GM21515 (cell line): ENCODE data around the gene HELZ2.

Experiments used
- ATAC-seq: cut with Tn5 transposase; IDR thresholded peaks from one replicate; pipeline ENCODE4 v1.9.1; 2021; ENCODE audit not compliant: unreplicated experiment

HELZ2 gene

DNA sequence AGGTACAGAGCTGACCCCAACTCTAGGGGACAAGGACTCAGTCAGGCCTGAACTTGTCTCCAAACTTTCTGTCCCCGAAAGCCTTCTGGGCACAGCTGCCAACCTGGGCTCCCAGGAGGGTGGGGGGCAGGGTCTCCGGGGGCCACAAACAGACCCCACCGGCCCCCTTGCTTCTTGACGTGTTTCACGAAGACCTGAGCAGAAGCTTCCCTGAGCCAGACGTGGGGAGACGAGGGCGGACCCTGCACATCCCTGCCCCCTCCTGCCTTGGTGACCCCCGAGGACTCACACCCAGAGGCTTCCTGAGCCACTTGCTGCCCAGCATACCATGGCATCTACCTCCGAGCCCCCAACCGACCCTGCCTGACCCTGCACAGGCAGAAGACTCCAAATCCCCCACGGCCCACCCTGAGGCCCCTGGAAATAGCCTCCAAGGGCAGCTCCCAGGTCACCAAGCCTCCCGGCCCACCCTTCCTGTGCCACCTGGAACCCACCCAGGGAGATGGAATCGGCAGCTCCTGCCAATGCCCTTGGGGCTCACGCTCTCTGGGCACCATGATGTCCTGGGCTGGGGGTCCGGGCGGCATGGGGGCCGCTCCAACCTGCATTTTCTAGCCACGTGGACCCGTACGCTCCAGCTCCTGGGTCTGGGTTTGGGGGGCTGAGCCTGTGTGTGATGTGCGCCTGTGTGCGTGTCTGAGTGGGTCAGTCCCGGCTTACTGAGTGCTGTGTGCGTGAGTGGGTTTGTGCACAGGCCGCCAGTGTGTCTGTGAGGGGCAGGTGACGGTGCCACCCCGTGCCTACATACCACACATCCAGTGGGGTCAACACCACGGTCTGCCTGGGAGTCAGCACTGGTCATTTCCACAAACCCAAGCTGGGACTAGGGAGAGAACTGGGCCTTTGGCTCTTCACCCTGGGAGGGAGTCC lies 34.3 kb downstream of the HELZ2 start:
- ATAC-seq: no peak

DNA sequence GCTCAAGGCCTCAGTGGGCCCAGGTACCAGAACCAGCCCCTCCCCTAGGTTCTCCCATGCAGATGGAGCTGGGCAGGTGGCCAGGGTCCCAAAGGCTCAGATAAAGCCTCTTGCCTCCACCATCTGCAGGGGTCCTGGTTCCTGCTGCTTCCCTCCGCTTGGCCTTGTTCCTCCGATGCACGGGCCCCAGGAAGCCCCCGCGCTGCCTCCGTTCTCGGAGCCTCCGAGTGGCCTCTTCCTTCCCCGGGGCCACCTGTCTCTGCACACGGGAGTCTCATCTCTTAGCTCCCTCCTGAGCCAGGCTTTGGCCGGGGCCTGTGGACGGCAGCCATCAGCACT lies 35.0 kb downstream of the HELZ2 start:
- ATAC-seq: no peak

DNA sequence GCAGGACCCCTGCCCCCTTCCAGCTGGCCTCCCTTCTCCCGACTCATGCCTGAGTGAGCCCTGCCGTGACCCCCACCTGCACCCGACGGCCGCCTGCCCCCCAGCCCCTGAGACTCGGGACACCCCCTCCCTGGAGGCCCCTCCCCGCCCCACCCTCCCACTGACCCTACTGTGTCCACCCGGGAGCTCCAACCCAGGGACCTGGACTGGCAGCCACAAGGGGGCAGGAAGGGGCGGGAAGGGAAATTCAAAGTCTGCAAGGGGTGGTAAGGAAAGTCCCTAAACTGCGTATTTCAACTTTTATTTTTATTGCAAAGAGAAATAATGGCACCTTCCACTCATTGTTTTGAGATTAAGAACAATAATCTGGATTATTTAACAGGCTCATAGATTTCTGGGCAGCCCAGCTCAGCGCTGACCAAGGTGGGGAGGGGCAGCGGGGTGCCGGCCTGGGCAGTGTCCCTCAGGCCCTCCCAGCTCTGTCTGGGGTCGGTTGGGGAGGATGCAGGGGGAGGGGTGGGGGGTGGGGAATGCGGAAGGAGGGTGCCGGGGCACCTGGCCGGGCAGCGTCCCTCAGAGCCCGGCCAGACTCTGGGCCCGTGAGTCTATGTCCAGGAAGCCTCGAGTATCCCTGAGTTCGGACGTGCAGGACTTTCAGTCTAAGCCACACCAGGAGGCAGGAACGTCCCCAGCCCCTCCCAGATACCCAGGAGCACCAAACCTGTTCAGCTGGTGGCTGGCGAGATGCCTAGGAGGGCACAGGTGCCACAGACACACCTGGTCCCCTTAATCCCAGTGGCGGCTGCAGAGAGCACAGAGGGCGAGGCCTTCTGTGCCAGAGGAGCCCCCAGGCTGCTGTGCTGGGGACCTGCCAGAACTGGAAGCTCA lies 35.6 kb downstream of the HELZ2 start:
- no peak for ATAC-seq

DNA sequence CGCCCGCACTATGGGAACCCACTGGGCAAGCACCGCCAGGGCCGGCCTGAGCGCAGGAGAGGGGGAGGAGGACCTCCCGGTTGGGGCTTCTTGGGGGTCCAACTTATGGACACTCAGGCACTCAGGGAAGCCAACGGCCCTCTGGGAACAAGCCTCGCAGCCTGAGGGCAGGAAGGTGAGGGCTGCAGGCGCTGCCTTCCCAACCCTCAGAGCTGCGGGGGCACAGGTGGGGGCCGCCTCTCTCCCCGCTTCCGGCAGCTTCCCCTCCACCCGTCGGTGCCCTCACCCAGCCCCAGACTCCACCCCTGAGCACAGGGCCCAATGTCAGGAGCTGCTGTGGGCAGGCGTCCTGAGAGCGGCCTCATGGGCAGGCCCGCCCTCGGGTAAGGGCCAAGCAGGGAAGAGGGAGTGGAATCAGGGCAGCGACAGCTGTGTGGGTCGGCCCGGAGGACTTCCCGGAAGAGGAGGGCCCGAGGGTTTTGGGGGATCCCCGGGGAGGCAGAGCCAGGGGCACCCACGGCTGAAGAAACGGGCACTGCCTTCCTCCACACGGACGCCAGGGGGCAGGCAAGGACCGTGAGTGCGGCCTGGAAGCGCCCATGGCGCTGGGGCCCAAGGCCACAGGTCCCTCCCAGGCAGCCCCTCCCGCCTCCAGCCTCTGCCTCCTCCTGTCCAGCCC lies 36.4 kb downstream of the HELZ2 start:
- ATAC-seq: peak; percentile 75

DNA sequence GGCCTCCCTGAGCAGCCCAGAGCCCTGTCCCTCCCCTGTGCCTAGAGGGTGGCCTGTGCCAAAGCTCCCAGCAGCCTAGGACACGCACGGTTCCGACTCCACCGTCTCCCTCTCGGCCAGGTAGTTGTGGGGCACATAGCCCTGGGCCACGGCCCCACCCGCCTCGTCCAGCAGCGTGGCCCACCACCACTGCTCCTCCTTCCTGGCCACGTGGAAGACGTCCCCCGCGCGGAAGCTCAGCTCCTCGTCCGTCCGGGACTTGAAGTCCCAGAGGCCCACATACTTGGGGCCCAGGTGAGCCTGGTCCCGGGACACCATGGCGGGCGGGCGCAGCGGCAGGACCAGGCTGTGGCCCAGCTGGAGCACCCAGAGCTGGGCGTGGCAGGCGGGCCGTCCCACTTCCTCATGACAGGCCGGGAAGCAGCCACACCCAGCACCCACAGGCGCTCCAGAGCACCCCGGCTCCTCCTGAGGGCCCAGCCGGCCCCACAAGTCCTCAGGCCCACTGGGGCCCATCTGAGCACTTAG lies 37.0 kb downstream of the HELZ2 start, which contains the start of gene PTK6:
TSS of gene PTK6 (minus strand) at position 380 of the 528 bp plus-strand sequence. CDS start at position 318, 62 bp downstream.
- ATAC-seq: peak; percentile 12

DNA sequence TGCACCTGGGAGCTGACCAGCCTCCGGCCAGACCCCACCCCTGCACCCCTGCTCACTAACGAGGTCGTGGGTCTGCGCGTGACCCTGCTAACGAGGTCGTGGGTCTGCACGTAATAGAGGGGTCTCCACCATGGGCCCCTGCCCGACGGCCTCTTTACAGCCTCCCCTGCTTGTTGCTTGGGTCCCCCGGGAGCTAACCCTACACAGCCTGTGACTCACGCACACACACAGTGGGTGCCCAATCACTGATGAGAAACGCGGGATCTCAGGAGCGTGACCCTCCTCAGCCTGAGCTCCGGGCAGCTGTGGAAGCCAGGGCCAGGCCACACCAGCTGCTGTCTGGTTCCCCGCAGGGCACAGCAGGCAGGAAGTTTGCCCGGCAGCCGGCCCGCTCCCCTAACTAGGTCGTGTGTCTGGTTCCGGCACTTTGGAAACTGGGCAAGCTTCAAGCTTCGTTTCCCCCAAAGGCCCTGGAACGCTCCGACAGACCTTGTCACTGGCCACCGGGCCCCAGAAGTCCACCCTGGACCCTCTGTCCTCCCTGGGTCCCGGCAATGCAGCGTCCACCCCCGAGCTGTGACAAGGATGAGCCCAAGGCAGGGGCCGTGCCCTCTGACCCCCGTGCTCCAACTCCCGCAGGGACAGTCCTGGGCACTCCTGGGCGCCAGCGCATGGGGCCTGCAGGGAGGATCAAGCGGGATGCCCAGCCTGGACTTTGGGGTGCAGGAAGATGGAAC lies 37.6 kb downstream of the HELZ2 start:
- ATAC-seq: no peak

DNA sequence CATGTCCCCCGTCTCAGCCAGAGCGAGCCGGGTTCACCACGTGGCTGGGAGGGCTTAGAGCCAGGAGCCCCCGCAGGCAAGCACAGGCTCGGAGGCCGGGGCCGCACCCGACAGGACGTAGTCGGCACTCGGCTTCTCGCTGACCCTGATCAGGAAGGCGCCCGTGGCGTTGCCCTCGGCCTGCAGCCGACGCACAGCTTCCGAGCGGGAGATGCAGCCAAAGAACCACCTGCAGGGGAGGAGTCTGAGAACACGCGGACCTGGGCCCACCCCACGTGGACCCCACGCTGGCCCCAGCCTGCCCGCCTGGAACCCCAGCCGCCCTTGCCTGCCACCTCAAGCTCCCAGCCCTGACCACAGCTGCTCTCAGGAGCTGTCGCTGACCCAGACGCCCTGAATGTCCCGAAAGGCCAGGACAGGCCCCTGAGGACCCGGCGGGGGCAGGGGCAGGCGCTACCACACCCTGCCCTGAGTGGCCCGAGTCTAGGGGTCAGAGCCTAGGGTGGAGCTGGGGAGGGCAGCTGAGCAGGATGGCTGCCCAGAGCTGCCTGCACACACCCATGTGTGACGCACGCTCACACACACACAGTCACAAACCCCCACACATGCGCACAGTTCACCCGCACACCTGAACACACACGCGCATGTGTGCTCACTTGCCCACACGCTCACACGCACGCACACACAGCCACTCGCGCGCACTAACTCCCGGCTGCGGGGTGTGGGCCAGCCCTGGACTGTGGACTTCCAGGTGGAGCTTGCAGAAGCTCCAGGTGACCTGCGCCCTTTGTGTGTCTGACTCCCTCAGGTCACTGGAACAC lies 39.0 kb downstream of the HELZ2 start:
- no peak for ATAC-seq

DNA sequence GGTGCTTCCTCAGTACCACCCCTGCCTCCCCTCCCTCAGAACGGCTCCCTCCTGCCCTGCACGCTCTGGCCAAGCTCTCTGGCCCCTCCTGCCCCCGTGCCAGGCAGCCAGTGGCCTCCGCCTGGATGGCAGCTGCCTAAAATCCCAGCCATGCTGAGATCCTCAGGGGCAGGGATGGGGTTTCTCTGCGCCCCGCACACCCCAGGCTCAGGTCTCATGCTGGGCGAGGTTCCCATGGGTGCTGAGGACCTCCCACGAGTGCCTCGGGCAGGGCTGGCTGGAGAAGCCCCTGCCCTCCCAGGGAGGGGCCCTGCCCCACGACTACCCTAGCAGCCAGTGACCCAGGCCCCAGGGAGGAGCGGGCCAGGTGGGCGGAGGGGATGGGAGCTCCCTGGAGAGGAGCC lies 39.6 kb downstream of the HELZ2 start:
- no peak for ATAC-seq

DNA sequence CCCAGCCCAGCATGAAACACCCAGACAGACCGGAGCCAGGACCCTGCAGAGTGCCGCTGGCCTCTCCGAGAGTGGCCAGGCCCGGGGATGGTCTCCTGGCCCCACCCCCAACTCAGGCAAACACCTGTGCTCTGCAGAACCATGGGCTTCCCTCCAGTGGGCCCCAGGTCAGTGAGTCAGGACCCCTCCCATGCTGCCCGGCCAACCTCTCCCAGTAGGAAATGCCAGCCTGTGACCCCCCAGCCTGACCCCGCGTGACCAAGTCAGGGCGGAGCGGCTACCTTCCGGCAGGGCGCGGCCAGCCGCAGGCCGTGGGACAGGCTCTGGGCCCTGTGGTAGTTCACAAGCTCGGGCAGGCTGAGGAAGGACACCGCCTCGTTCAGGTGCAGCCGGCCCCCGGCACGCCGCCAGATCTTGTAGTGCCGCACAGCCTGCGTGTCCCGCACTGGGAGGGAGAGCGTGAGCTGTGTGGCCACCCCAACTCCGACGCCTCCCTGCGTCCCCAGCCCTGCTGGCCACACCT lies 40.1 kb downstream of the HELZ2 start:
- no peak for ATAC-seq

DNA sequence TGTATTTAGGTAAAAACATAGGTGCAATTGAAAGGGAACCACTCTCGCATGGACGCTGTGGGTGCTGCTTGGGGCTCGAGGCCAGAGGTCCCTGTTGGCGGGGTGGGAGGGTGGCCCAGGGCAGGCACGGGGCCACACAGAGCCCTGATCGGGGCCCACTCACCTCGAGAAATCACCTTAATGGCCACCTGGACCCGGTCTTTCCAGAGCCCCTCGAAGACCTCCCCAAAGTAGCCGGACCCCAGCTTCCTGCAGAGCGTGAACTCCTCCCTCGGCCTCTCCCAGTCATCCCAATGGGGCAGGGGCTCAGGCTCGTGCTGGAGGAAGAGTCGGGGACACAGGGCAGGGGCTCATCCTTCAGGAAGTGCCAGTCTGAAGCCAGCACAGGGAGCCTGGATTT lies 40.7 kb downstream of the HELZ2 start:
- no peak for ATAC-seq

DNA sequence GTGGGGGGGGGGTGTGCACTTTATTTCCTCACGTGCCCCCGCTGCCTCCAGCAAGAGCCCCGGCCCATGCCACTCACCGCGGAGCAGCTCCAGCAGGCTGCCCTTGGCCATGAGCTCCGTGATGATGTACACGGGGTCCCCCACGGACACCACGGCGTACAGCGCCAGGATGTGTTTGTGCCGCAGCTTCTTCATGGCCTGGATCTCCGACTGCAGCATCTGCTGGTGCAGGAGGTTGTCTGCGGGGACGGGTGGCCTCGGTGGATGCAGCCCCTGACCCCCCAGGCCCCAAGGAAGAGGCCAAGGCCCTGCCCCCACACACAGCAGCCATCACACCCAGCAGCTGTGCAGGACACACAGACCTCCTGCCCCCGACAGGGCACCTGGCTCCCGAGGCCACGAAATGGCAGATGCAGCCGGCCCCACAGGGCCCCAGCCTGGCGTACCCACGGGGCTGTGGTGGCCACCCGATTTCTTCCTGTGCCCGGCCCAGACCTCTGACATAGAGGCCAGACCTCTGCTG lies 41.5 kb downstream of the HELZ2 start:
- no peak for ATAC-seq

DNA sequence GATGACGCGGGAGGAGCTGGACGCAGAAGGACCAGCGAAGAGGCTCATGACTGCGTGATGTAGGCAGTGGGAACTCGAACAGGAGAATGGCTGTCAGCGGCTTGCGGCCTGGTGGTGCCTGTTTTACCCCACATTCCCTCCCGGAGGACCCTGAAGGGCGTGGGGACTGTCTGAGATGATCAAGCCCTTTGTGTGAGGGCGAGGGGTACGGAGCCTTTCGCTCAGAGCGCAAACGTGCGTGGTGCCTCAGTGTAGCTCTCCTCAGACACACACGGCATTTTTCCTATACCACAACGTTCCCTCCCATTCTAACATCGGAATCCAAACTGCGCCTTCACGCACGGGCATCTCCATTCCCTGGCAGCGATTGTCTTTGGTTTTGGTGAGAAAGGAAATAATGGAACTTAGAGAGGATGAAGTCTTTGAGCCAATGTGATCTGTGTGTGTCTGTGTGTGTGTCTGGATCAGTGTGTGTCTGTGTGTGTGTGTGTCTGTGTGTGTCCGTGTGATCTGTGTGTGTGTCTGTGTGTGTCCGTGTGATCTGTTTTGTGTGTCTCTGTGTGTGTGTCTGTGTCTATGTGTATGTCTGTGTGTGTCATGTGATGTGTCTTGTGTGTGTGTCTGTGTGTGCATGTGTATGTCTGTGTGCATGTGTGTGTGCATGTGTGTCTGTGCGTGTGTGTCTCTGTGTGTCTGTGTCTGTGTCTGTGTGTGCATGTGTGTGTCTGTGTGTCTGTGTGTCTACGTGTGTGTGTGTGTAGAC lies 42.2 kb downstream of the HELZ2 start:
- ATAC-seq: no peak

DNA sequence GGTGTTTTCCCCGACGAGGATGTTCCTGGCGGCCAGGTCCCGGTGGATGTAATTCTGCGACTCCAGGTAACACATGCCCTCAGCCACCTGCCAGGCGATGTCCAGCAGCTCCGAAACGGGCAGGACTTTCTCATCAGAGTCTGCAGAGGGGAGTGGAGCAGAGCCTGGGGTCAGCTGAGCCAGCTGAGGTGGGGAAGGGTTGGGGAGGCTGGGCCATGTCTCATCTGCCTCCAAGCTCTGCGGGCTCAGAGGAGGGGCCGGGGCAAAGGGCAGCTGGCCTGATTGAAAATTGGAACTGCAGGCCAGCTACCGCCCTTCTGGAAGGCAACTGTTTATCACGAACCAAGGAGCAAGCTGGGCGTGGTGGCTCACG lies 43.3 kb downstream of the HELZ2 start:
- no peak for ATAC-seq

DNA sequence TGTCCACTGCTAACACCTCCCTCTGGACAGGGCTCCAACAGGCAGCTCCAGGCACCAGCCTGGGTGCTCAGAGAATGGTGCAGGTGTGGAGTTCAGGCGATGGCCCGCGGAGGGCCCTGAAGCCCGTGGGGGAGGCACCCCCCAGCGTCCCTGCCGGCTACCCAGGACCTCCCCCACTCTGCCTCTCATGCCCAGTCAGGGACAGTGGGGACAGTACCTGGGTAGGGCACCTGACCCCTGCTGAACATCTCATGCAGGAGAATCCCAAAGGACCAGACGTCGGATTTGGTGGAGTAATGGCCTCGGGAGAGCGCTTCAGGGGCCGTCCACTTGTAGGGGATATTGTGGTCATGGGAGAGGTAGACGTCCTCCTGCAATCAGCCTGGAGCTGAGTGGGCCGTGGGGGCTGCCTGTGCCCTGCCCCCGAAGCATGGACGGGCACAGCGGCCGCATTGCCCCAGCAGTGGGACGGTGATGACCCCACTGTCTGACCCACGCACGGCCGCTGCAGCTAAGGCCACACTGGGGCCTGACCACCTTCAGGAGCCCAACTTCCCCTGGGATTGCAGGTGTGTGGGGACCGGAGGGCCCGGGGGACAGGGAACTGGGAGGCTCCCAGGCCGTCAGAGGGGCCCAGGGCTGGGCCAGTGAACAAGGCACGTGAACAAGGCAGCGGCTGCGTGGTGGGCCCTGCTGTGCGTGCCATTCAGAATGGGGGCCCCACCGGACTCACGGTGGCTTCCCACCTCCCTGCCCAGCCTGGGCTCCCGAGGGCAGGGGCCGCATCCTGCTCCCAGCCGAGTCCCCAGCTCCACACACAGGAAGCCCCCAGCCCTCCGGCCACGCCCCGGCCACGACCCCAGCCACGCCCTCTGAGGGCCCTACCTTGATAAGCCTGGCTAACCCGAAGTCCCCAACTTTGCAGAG lies 43.9 kb downstream of the HELZ2 start:
- ATAC-seq: no peak

DNA sequence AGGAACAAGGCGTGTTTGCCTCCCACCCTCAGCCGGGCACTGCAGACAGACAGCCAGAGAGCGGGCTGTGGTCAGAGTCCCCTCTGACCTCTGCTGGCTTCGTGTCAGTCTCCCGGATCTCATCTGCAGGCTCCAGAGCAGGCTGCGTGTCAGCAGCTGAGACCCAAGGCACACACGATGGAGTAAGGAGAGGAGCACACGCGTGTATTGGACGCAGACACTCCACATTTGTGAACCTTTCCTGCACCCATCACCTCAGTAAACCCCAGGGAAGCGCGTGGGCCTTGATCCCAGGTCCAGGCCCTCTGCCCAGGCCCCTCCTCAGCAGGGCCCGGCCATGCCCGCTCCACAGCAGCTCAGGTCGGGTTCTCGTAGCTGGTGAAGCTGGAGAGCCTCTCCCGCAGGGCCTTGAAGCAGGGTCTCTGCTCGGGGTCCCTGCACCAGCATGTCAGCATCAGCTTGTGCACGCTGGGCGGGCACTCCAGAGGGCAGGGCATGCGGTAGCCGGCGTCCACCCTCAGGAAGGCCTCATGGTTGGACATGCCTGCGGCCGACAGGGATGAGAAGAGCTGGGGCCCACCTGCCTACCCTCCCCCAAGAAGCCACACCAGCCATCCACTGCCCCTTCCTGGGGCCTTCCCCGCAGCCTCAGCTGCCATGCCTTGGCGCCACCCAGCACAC lies 44.7 kb downstream of the HELZ2 start:
- ATAC-seq: no peak

DNA sequence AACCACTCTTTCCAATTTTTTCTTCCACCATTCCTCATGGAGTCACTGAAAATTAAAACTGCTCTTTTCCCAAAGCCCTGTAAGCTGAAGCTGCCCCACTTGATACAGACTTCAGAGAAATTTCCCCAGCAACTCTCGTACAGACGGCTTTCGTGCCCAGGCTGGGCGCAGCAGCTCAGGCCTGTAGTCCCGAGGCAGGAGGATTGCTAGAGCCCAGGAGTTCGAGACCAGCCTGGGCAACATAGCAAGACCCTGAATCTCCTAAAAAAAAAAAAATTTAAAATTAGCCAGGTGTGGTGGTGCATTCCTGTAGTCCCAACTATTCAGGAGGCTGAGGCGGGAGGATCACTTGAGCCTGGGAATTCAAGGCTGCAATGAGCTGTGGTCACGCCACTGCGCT lies 46.9 kb downstream of the HELZ2 start:
- no peak for ATAC-seq

DNA sequence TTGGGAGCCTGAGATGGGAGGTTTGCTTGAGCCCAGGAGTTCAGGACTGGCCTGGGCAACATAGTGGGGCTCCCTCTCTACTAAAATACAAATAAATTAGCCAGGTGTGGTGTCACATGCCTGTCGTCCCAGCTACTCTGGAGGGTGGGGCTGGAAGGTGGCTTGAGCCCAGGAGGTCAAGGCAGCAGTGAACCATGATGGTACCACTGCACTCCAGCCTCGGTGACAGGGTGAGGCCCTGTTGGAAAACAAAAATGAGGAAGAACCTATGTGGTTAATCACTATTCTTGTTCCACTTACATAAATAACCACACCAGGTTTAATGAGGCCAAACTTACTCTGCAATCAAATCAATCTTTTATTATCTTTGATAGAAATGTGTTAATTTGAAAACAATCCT lies 48.1 kb downstream of the HELZ2 start:
- ATAC-seq: no peak
